Activated naive CD4-positive, alpha-beta T cell treated with Interleukin-2 at 50 U/mL for 16 hours (primary cell): ENCODE results near the gene RAP1GAP2.
"Not testable (repeated sequence)": the region's sequence is repeated elsewhere in the genome, so short reads cannot be mapped to it uniquely, and the experiment has no call there.

Experiments used
- DNase-seq: peaks from one replicate; pipeline ENCODE4 v3.0.0-alpha.2; 2020

The RAP1GAP2 gene

DNA sequence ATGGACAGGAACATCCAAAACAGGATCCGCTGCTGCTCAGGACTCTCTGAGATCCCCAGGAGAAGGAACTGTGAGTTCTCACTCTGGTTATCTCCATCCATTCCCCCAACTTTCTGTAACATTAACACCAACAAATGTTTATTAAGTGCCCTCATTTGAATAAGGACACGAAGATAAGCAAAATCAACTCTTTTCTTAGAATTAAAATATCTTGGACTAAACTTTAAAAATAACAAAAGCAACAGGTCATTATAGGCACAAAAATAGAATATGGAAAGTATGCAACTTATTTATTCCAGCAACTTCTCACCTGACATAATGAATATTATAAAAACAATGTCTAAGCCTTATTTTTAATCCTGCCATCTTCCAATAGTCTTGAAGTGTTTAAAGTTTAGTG lies 267.3 kb downstream of the RAP1GAP2 start, which contains the start of gene OR1D5:
TSS of gene OR1D5 (minus strand) at position 101 of the 400 bp plus-strand sequence. CDS start at position 101, 0 bp downstream.
- not testable (repeated sequence) for DNase-seq

GRCh38 chr17:3065192-3065591 lies 269.0 kb downstream of the RAP1GAP2 start:
- DNase-seq = not testable (repeated sequence)

DNA sequence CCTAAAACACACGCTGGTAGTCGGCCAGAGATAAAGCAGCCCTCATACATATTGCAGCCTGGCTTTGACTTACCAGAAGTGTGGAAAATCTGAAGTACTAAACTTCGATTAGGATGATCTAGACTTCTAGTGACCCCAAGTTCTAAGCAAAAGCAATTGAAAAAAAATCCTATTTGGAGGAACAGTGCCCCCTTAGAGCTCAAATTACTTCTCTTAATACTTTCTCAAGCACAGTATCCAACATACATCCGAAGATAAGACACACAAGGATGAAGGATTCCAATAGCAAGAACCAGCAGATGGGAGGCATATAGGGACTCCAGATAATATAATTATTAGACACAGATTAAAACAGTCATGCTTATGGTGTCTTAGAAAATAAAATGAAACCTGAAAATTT lies 277.6 kb downstream of the RAP1GAP2 start:
- not testable (repeated sequence) for DNase-seq
